Progenitor cell of endocrine pancreas (in vitro differentiated cells): Measurements from ENCODE around the gene SH3RF1. TPM values are rescaled to one million over a fixed set of nuclear protein-coding genes. Genes with fewer than 3 reads are reported as not detected.
A peak's percentile ranks its signal among the peaks of the same experiment; 100 is the strongest.

ENCODE experiments used
- DNase-seq: peaks from one replicate; pipeline ENCODE4 v3.0.0; 2021; ENCODE audit warnings: low spot score; ENCODE audit not compliant: unreplicated experiment
- H3K27ac Mint-ChIP-seq: 2 replicates; pipeline ENCODE4 v1.8.0; 2021; ENCODE audit warnings: mild to moderate bottlenecking, moderate library complexity, mixed read lengths
- H3K27me3 Mint-ChIP-seq: 2 replicates; pipeline ENCODE4 v1.8.0; 2021; ENCODE audit warnings: mixed read lengths
- H3K36me3 Mint-ChIP-seq: 2 replicates; pipeline ENCODE4 v1.8.0; 2022; ENCODE audit warnings: mixed read lengths; ENCODE audit not compliant: insufficient read depth
- H3K4me1 Mint-ChIP-seq: 2 replicates; pipeline ENCODE4 v1.8.0; 2021; ENCODE audit warnings: low read depth, mixed read lengths
- H3K4me3 Mint-ChIP-seq: 2 replicates; pipeline ENCODE4 v1.8.0; 2021; ENCODE audit warnings: low read depth, mild to moderate bottlenecking, moderate library complexity, mixed read lengths
- H3K9me3 Mint-ChIP-seq: 2 replicates; pipeline ENCODE4 v1.8.0; 2021; ENCODE audit warnings: low read depth, mixed read lengths
- CTCF ChIP-seq: fragments of 200-600 bp; sonication (generic); IDR thresholded peaks from one replicate; pipeline ENCODE4 v1.5.0; 2021; ENCODE audit warnings: antibody characterized with exemption, mild to moderate bottlenecking; ENCODE audit not compliant: unreplicated experiment
- total RNA-seq: library from RNA; stranded (reverse); gene quantifications from 2 replicates; pipeline ENCODE4 v1.2.1, GENCODE V29; 2021

SH3RF1 gene
- total RNA-seq, 1 donor from 2014 or later, result 31.1 TPM

- no peaks in the 10 kb centered on the region for H3K9me3 Mint-ChIP-seq
- no peak for DNase-seq
- no peak for TF ChIP-seq CTCF
- H3K4me1 Mint-ChIP-seq, result peaks cover 14% of the 10 kb centered on the region
- H3K27me3 Mint-ChIP-seq, result no peaks in the 10 kb centered on the region
- H3K27ac Mint-ChIP-seq, result no peak overlapping the region
- H3K4me3 Mint-ChIP-seq, result no peak overlapping the region
- H3K36me3 Mint-ChIP-seq, result peaks cover 5% of the 10 kb centered on the region
Observed at GRCh38 chr4:169222761-169223160, 48.0 kb downstream of the SH3RF1 start.

DNA sequence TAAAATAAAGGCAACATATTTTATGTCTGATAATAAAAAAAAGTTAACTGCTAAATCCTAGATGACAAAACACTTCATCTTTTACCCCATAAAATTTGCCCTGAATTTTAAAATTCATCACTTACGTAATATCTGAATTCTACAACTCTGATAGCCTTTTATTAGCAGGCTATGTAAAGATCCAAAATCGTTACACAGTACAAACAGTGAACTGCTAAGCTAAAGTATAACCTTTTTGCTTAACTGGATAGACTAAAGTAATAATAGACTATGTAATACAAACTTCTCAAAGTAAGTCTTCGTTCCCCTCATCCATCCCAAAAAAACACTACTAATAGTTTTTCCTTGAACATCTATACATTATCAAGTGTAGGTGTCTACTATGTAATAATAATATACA is 49.1 kb downstream of the SH3RF1 start:
- Mint-ChIP-seq H3K4me3 (no peak overlapping the region), H3K27me3 (no peaks in the 10 kb centered on the region), H3K36me3 (peaks cover 5% of the 10 kb centered on the region), H3K4me1 (peaks cover 14% of the 10 kb centered on the region), H3K9me3 (no peaks in the 10 kb centered on the region), H3K27ac (no peak overlapping the region)
- DNase-seq, result no peak
- TF ChIP-seq CTCF, result no peak

- peaks cover 14% of the 10 kb centered on the region for H3K4me1 Mint-ChIP-seq
- no peak overlapping the region for H3K4me3 Mint-ChIP-seq
- no peak for TF ChIP-seq CTCF
- peak overlapping the region; percentile 30 for H3K27ac Mint-ChIP-seq
- H3K36me3 Mint-ChIP-seq, result peaks cover 2% of the 10 kb centered on the region
- no peak for DNase-seq
- H3K9me3 Mint-ChIP-seq, result no peaks in the 10 kb centered on the region
- H3K27me3 Mint-ChIP-seq, result no peaks in the 10 kb centered on the region
Observed at GRCh38 chr4:169220854-169221411, 49.8 kb downstream of the SH3RF1 start.

DNA sequence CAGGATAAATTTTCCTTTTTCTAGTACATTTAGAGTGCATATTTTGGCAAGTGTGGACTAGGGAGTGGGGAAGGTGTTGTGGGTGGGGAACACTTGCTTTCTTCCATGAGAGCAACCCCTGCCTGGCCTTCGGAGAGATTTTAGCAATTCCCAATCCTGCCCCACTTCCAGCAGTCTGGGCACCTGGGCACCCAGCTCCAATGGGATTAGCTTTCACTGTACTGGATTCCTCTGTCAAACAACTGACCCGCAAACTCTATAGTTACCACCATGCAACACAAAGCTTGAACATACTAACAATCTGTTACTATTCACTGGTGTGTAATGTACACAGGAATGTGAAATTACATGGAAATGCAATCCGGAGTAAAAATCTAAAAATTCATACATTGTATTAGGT is 50.3 kb downstream of the SH3RF1 start:
- H3K9me3 Mint-ChIP-seq, result no peaks in the 10 kb centered on the region
- peak overlapping the region; percentile 55 for H3K27ac Mint-ChIP-seq

DNA sequence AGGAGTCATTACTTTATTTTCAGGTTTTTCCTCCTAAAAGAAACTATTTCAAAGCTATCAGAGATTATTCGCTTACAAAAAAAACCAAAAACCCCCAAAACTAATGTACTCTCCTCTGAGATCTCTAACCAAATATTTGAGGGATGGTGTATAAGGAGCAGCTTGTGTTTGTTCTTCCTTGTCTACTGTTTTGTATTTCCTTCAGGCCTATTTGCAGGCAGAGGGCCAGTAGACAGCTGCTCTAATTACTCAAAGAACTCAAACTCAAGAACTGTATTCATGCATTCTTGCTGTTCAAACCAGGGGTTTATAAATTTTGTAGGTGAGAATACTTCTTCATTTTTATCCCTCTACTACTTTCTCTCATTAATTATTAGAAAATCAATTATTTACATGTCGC is 51.3 kb downstream of the SH3RF1 start:
- Mint-ChIP-seq H3K27me3 (no peaks in the 10 kb centered on the region), H3K36me3 (peaks cover 10% of the 10 kb centered on the region), H3K4me3 (no peak overlapping the region), H3K9me3 (peaks cover 7% of the 10 kb centered on the region), H3K4me1 (peaks cover 14% of the 10 kb centered on the region), H3K27ac (no peak overlapping the region)
- no peak for DNase-seq
- TF ChIP-seq CTCF, result no peak

More for the DNA sequence above, 50.3 kb downstream of the SH3RF1 start:
- Mint-ChIP-seq H3K4me1 (peaks cover 14% of the 10 kb centered on the region), H3K27me3 (no peaks in the 10 kb centered on the region), H3K36me3 (peaks cover 3% of the 10 kb centered on the region), H3K4me3 (no peak overlapping the region)
- no peak for DNase-seq
- TF ChIP-seq CTCF, result no peak
